AG04449 (cell line): ENCODE measurements around the gene PRKACA.

Experiments
- CTCF ChIA-PET: fragments of 350-600 bp; formaldehyde crosslinking; extraction: SDS; loops from one replicate; lab custom pipeline; 2021; ENCODE audit warnings: antibody characterized with exemption; lab: Yijun Ruan, JAX
- POLR2A ChIA-PET: fragments of 400-600, 350-600 bp; formaldehyde crosslinking; extraction: SDS; loops from one replicate; lab custom pipeline; 2020; ENCODE audit warnings: antibody characterized with exemption, inconsistent platforms; lab: Yijun Ruan, JAX
- DNase-seq: peaks from one replicate; pipeline ENCODE4 v3.0.0-alpha.2; 2010; ENCODE audit warnings: low read depth, low spot score
- H3K4me3 ChIP-seq: 2 replicates; pipeline ENCODE4 v1.5.1; 2011; ENCODE audit warnings: low read depth, mild to moderate bottlenecking, control low read depth, low read length
- CTCF ChIP-seq: IDR thresholded peaks from one replicate; pipeline ENCODE4 v1.5.1; 2011; ENCODE audit warnings: mild to moderate bottlenecking, moderate library complexity, low read length, control low read depth, inconsistent platforms; ENCODE audit not compliant: insufficient read depth; ENCODE audit errors: missing control alignments

The PRKACA gene

GRCh38 chr19:14105680-14106079 is 11.9 kb downstream of the PRKACA start:
- ChIA-PET CTCF (interaction anchor here (0.9 to 1.2 kb wide), 2 partner anchors 10 to 226 kb away, joined by 3 read pairs; no protein-coding TSS in a partner anchor), POLR2A (no interaction called here)
- TF ChIP-seq CTCF, result no peak
- no peak overlapping the region for H3K4me3 ChIP-seq
- no peak for DNase-seq

- TF ChIP-seq CTCF, result no peak
- no peak overlapping the region for H3K4me3 ChIP-seq
- POLR2A ChIA-PET, result no interaction called here
- CTCF ChIA-PET, result interaction anchor here (1.1 kb wide), 1 partner anchor 11 kb away, joined by 3 read pairs; no protein-coding TSS in a partner anchor
- no peak for DNase-seq
These were observed 14.3 kb downstream of the PRKACA start for GRCh38 chr19:14103310-14103709.

GRCh38 chr19:14102756-14103155 is 14.8 kb downstream of the PRKACA start:
- no peak for TF ChIP-seq CTCF
- no peak for DNase-seq
- POLR2A ChIA-PET, result no interaction called here
- CTCF ChIA-PET, result interaction anchor here (0.7 to 1.1 kb wide), 4 partner anchors 8 to 43 kb away, joined by 3 to 4 read pairs (median 3); no protein-coding TSS in a partner anchor
- no peak overlapping the region for H3K4me3 ChIP-seq

- no peak for TF ChIP-seq CTCF
- DNase-seq, result no peak
- ChIA-PET POLR2A (no interaction called here), CTCF (interaction anchor here (0.7 to 1.1 kb wide), 7 partner anchors 9 to 221 kb away, joined by 3 to 6 read pairs (median 3); no protein-coding TSS in a partner anchor)
- no peak overlapping the region for H3K4me3 ChIP-seq
These were observed 15.4 kb downstream of the PRKACA start for GRCh38 chr19:14102102-14102696.

GRCh38 chr19:14101003-14101545 is 16.5 kb downstream of the PRKACA start:
- DNase-seq, result no peak
- ChIA-PET CTCF (interaction anchor here (1.0 to 1.1 kb wide), 3 partner anchors 30 to 220 kb away, joined by 3 to 6 read pairs (median 4); no protein-coding TSS in a partner anchor), POLR2A (no interaction called here)
- no peak for TF ChIP-seq CTCF
- H3K4me3 ChIP-seq, result no peak overlapping the region

- ChIA-PET CTCF (interaction anchor here (0.6 to 1.5 kb wide), 4 partner anchors 10 to 39 kb away, joined by 3 to 5 read pairs (median 4); partner anchors contain the start of gene ASF1B), POLR2A (no interaction called here)
- TF ChIP-seq CTCF, result no peak
- no peak overlapping the region for H3K4me3 ChIP-seq
- DNase-seq, result no peak
These were observed 19.9 kb downstream of the PRKACA start for GRCh38 chr19:14097532-14098151.
